ENCODE data around the gene ROR1.

DNA sequence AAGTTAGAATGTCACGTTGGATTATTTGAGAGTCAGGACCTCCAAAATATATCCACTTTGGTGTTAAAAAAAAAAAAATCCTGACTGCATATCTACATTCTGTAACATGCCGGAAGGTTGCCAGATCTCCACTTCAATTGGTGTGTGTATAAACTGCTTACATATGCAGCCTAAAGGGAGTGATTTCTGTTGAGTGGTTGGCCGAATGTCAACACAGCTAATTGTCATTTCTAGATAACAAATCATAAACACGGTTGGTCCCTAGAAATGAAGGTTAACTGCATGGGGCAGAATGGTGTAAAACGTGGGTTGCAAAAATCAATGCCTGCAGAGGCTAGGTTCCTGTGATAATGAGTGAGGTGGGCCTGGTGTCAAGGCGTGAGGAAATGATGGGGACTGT is 15.0 kb upstream of the ROR1 start:
- TF ChIP-seq, protein P1, sequence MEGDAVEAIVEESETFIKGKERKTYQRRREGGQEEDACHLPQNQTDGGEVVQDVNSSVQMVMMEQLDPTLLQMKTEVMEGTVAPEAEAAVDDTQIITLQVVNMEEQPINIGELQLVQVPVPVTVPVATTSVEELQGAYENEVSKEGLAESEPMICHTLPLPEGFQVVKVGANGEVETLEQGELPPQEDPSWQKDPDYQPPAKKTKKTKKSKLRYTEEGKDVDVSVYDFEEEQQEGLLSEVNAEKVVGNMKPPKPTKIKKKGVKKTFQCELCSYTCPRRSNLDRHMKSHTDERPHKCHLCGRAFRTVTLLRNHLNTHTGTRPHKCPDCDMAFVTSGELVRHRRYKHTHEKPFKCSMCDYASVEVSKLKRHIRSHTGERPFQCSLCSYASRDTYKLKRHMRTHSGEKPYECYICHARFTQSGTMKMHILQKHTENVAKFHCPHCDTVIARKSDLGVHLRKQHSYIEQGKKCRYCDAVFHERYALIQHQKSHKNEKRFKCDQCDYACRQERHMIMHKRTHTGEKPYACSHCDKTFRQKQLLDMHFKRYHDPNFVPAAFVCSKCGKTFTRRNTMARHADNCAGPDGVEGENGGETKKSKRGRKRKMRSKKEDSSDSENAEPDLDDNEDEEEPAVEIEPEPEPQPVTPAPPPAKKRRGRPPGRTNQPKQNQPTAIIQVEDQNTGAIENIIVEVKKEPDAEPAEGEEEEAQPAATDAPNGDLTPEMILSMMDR (IDR thresholded peaks at IDR 0.05 in 2 of 3, conservative IDR thresholded peaks at IDR 0.05 in 1 of 3; ENCODE audit: borderline replicate concordance in 1 of 3, insufficient read depth in 1 of 3, low read depth in 2 of 3, low read length in 2 of 3): no peak
- TF ChIP-seq POLR2A (IDR thresholded peaks at IDR 0.05; ENCODE audit: borderline replicate concordance, extremely low read depth, insufficient read depth, insufficient read length) (no peak), YY1 (IDR thresholded peaks at IDR 0.05; ENCODE audit: extremely low read depth, insufficient replicate concordance, low read depth, low read length) (no peak), JUND (IDR thresholded peaks at IDR 0.05) (no peak), POLR2AphosphoS5 (IDR thresholded peaks at IDR 0.05; ENCODE audit: low read depth, low read length) (no peak), RAD21 (IDR thresholded peaks at IDR 0.05; ENCODE audit: low read depth) (no peak), ZNF274 (IDR thresholded peaks at IDR 0.05; ENCODE audit: low read depth, low read length) (no peak), REST (IDR thresholded peaks at IDR 0.05; ENCODE audit: low read depth) (no peak), TCF7L2 (IDR thresholded peaks at IDR 0.05; ENCODE audit: borderline replicate concordance, extremely low read depth, insufficient read depth, insufficient read length) (no peak), EGR1 (IDR thresholded peaks at IDR 0.05; ENCODE audit: low read depth) (no peak)

Measured in HCT116 (cell line).